NCI-H2081 (cell line): Measurements from ENCODE around the gene ALLC.
"Not testable (repeated sequence)": the region's sequence is repeated elsewhere in the genome, so short reads cannot be mapped to it uniquely, and the experiment has no call there.

Experiments used
- DNase-seq, 2 experiments: peaks; one replicate each; lab custom pipeline; 2025; lab: John Stamatoyannopoulos, UW

The ALLC gene

GRCh38 chr2:3657881-3658280, at the start of gene ALLC:
Gene ALLC, plus strand, starts transcription at chr2:3658200. Its CDS starts 12,958 bp downstream, at chr2:3671158.
- no peak for DNase-seq

GRCh38 chr2:3608373-3609278, 49.4 kb upstream of the ALLC start:
- DNase-seq = no peak

DNA sequence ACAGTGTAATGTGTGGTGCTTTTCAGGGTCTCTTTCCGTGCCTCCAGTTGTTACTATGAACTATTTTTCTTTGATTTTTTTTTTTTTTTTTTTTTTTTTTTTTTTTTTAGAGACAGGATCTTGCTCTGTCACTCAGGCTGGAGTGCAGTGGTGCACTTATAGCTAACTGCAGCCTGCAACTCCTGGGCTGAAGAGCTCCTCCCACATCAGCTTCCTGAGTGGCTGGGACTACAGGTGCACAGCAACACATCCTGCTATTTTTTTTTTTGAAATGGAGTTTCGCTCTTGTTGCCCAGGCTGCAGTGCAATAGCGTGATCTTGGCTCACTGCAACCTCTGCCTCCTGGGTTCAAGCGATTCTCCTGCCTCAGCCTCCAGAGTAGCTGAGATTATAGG, 48.7 kb upstream of the ALLC start:
- peak in 1 of 2 experiments; percentile 18 for DNase-seq

- DNase-seq = no peak
Observed at GRCh38 chr2:3610415-3610814, 47.6 kb upstream of the ALLC start.

DNA sequence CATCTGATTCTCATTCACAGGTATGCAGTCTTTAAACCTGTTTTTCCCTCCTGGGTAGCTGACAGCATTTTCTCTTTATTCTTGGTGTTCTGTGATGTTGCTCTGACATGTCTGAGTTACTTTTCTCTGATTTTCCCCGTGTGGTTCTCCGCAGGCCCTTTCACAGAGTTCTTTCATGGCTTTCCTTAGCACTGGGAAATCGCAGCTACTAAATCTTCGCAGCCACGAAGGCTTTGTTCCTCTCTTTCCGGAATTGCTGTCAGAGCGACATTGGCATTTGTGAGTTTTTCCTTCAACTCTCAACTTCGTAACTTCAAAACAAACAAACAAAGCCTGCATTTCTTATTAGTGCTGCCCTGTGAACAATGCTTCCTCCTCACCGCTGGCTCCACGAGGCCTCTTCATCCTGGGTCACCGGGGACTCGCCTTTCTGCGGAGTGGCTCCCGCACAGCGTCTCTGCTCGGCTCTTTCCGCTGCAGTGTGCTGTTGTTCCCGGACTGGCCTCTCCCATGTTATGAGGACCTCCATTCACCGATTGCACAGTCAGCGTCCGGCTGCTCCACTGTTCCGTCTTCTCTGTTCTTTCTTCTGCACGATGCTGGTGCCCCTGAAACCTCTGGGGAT, 47.0 kb upstream of the ALLC start:
- DNase-seq = no peak

DNA sequence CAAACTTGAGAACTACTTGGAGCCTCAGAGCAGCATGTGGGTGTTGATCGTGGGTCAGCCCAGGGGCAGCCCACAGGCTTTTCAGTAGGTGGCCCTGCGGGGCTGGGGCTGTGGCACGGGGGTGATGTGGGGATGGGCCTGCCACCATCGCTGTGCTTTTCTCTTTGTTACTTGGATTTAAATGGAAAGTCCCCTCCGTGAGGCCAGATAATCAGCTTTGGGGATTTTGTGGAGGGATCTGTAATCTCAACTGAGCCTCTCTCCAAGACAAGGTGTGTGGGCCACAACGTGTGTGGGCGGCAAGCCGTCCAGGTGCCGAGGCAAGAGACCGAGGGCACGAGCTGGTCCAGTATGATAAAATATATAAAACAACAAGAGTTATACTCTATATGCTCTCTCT, 46.4 kb upstream of the ALLC start:
- no peak for DNase-seq

DNA sequence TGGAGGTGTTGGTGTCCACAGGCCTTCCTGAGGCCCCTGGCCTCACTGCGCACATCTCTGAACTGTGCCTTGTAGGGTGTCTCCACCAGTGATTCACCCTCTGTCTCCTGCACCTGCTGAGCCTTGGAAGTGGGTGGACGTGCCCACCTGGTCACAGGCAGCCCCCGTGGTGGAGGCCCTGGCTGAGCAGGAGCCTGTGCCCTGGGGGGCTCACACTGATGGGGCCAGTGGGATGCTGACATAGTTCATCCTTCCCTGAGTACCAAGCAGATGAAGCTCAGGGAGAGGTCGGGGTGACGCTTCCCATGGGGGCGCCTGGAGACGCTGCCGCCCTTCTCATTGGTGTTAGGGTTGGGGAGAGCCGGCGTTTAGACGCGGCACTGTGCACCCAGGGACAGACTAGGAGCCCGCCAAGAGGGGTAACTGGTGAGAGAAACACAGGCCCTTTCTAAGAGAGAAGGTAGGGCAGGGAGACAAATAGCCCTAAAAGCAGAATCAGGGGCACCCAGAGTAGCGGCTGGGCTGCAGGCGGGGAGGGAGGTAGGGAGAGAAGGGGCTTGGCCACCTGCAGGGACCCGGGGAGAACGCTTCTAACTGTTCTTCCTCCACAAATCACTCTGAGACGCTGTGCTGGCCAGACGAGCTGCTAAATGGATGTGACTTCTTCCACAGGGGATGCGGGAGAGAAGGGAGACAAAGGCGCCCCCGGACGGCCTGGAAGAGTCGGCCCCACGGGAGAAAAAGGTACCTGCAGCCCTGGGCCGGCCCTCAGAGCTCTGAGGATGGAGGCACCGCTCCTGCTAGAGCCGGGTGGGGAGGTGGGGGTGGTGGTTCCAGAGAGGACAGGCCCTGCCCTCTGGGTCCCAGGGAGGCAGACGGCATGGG, 45.1 kb upstream of the ALLC start:
- DNase-seq = no peak

DNA sequence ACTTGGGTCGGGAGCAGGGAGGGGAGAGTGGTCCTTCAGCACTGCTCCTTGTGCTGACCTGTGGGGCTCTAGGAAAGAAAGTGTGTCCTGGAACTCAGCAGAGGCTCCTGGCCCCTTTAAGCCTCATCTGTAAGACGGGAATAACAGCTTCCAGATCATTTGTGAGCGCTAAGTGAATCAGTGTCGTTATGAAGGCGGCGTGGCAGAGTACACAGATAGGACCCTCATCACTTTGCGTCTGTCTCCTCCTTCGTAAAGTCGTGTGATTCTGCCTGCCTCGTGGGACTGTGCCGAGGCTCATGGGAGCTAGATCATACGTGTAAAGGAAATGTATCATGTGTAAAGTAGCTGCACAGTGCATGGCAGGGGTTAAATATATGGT, 44.5 kb upstream of the ALLC start:
- DNase-seq = no peak

DNA sequence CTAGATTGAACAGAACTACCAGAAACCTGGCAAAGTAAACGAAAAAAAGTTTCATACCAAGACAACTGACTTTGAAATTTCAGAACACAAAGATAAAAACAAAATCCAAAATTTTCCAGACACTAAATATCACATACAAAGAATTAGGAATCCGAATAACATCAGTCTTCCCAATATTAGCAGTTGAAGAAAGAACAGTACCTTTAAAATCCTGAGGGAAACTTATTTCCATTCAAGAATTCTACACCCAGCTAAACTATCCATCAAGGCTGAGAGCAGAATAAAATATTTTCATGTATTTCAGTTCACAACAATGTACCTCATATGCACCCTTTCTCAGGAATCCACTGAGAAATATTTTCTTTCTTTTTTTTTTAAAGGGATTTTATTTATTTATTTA, 43.3 kb upstream of the ALLC start:
- not testable (repeated sequence) for DNase-seq

- not testable (repeated sequence) for DNase-seq
Observed at GRCh38 chr2:3615541-3616200, 42.3 kb upstream of the ALLC start.

GRCh38 chr2:3616435-3617197, 41.4 kb upstream of the ALLC start:
- not testable (repeated sequence) for DNase-seq

DNA sequence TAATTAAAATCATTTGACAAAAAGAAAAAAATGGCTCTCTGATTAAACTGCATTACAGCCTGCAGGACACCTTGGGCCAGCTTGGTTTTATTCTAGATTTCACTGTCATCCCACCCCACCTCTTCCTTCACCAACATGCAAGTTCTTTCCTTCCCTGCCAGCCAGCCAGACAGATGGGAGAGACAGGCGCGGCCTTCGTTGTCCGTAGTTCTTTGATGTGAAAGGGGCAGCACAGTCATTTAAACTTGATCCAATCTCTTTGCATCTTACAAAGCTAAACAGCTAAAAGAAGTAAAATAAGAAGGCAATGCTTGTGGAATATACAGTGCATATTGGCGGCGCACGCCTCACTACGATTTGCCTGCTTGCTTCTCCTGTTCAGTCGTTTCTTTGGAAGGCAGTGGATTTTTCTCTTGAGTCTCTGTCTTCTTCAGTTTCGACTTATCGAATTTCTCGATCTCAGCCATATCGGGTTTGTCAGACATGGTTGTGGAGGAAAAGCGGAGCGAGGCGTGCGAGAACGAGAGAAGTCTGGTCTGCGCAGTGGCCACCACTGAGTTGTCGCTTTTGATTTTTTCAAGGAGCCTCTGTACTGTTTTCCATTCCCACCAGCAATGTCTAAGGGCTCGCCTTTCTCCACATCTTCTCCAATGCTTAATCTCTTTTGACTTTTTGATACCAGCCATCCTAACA, 40.7 kb upstream of the ALLC start:
- no peak for DNase-seq

DNA sequence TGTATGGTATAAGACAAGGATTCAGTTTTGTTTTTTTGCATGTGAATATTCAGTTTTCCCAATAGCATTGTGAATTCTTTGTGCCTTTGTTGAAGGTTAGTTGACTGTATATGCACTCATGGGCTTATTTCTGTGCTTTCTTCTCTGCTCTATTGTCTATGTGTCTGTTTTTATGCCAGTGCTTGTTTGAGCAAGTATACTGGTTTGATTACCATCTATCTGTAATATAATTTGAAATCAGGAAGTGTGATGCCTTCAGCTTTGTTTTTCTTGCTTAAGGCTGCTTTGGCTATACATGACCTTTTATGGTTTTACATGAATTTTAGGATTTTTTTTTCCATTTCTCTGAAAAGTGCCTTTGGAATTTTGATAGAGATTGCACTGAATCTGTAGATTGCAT, 39.6 kb upstream of the ALLC start:
- no peak for DNase-seq

- DNase-seq = no peak
Observed at GRCh38 chr2:3619033-3619432, 39.0 kb upstream of the ALLC start.

DNA sequence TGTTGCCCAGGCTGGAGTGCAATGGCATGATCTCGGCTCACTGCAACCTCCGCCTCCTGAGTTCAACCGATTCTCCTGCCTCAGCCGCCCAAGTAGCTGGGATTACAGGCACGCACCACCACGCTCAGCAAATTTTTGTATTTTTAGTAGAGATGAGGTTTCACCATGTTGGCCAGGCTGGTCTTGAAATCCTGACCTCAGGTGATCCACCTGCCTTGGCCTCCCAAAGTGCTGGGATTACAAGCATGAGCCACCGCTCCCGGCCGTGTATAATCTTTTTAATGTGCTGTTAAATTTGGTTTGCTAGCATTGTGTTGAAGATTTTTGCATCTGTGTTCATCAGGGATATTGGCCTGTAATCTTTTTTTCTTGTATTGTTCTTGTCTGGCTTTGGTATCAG, 38.3 kb upstream of the ALLC start:
- DNase-seq = not testable (repeated sequence)

DNA sequence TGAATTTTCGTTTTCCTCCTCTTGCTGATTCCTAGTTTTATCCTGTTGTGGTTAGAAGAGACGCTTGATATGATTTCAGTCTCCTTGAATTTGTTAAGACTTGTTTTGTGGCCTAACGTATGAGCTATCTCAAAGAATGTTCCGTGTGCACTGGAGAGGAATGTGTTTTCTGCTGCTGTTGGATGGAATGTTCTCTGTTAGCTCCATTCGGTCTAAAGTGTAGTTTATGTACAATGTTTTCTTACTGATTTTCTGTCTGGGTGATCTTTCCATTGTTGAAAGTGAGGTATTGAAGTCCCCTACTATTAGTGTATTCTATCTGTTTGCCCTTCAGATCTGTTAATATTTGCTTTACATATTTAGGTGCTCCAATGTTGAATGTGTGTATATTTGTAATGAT, 37.2 kb upstream of the ALLC start:
- no peak for DNase-seq

GRCh38 chr2:3622967-3623366, 35.0 kb upstream of the ALLC start:
- DNase-seq = no peak

DNA sequence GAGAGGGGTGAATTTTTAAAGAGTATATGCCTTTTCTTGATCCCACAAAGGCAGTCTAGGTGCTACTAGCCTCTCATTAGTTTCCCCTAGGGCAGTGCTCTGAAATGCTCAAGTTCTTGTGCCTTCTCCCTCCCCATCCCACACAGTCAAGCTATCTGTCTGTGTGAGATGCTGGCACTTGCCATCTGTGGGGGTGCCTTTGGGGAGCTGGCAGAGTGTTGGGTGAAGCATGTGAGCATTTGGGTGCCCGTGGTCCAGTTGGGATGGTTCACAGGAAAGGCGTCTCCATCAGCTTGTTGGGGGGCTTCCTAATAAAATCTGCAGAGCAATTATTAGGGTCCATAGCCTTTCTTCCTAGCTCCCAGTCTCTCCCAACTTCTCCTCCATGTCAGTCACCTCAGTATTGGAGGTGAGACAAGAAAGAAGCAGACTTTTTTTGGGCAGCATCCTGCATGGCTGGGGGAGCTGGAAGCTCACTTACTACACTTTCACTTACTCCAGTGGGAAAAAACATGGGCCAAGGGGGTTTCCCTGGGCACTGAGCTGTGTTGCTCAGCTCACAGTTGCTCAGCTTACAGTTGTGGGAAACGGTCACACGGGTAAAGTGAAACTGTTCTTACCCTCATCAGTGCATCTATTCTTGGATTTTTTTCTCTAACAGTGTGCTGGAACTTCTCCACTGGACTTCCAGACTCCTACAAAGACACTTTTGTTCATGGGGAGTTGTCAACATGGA, 33.8 kb upstream of the ALLC start:
- DNase-seq = no peak

- DNase-seq = no peak
Observed at GRCh38 chr2:3625186-3625585, 32.8 kb upstream of the ALLC start.
